MM.1S (cell line): ENCODE results near the gene BSDC1.

Experiments used
- DNase-seq: peaks from one replicate; pipeline ENCODE4 v3.0.0-alpha.2; 2015
- H2AFZ ChIP-seq: fragments of 300-600 bp; sonication (generic); 2 replicates; pipeline ENCODE4 v1.6.0; 2016; ENCODE audit warnings: antibody characterized with exemption, low read length
- H3F3A ChIP-seq: fragments of 300-600 bp; sonication (generic); 2 replicates; pipeline ENCODE4 v1.6.1; 2016; ENCODE audit warnings: mild to moderate bottlenecking, antibody characterized with exemption, low read length, moderate library complexity, mixed read lengths; ENCODE audit not compliant: insufficient read depth
- H3K27ac ChIP-seq: fragments of 300-600 bp; sonication (generic); 2 replicates; pipeline ENCODE4 v1.5.1; 2016; ENCODE audit warnings: mild to moderate bottlenecking, low read length
- H3K27me3 ChIP-seq: fragments of 300-600 bp; sonication (generic); replicated peaks from 2 replicates; pipeline ENCODE4 v1.6.0; 2016; ENCODE audit warnings: low read length; ENCODE audit not compliant: insufficient read depth
- H3K36me3 ChIP-seq: fragments of 300-600 bp; sonication (generic); replicated peaks from 2 replicates; pipeline ENCODE4 v1.6.1; 2016; ENCODE audit warnings: mild to moderate bottlenecking, low read length, mixed read lengths; ENCODE audit not compliant: insufficient read depth
- H3K4me1 ChIP-seq: fragments of 300-600 bp; sonication (generic); 2 replicates; pipeline ENCODE4 v1.6.1; 2016; ENCODE audit warnings: low read length, mixed read lengths
- H3K4me2 ChIP-seq: fragments of 300-600 bp; sonication (generic); 2 replicates; pipeline ENCODE4 v1.6.0; 2016; ENCODE audit warnings: low read depth, low read length
- H3K4me3 ChIP-seq: fragments of 300-600 bp; sonication (generic); 2 replicates; pipeline ENCODE4 v1.5.1; 2016; ENCODE audit warnings: low read length, mixed read lengths
- H3K79me2 ChIP-seq: fragments of 300-600 bp; sonication (generic); 2 replicates; pipeline ENCODE4 v1.6.1; 2016; ENCODE audit warnings: mixed run types, low read length, mixed read lengths
- H3K9ac ChIP-seq: fragments of 300-600 bp; sonication (generic); 2 replicates; pipeline ENCODE4 v1.6.1; 2016; ENCODE audit warnings: low read length, mixed read lengths
- H3K9me2 ChIP-seq: fragments of 300-600 bp; sonication (generic); replicated peaks from 2 replicates; pipeline ENCODE4 v1.6.1; 2016; ENCODE audit warnings: mild to moderate bottlenecking, low read length, mixed read lengths; ENCODE audit not compliant: insufficient read depth
- H3K9me3 ChIP-seq: fragments of 300-600 bp; sonication (generic); replicated peaks from 2 replicates; pipeline ENCODE4 v1.6.1; 2016; ENCODE audit warnings: mild to moderate bottlenecking, low read length, mixed read lengths; ENCODE audit not compliant: insufficient read depth
- H4K20me1 ChIP-seq: fragments of 300-600 bp; sonication (generic); 2 replicates; pipeline ENCODE4 v1.6.1; 2016; ENCODE audit warnings: mild to moderate bottlenecking, low read length, moderate library complexity, mixed read lengths; ENCODE audit not compliant: insufficient read depth
- EZH2 ChIP-seq: fragments of 300-600 bp; sonication (generic); optimal IDR thresholded peaks from 2 replicates; pipeline ENCODE3; 2017; ENCODE audit warnings: low read depth, mild to moderate bottlenecking, antibody characterized with exemption, low read length, mixed read lengths
- EZH2phosphoT487 ChIP-seq: fragments of 300-600 bp; sonication (generic); IDR thresholded peaks from 2 replicates; pipeline ENCODE4 v1.6.1; 2018; ENCODE audit warnings: antibody characterized with exemption, low read length
- TF ChIP-seq, protein P1 (sequence below): fragments of 300-600 bp; sonication (generic); IDR thresholded peaks from 2 replicates; pipeline ENCODE4 v1.5.1; 2016; ENCODE audit warnings: antibody characterized with exemption, low read length, mixed read lengths

BSDC1 gene

DNA sequence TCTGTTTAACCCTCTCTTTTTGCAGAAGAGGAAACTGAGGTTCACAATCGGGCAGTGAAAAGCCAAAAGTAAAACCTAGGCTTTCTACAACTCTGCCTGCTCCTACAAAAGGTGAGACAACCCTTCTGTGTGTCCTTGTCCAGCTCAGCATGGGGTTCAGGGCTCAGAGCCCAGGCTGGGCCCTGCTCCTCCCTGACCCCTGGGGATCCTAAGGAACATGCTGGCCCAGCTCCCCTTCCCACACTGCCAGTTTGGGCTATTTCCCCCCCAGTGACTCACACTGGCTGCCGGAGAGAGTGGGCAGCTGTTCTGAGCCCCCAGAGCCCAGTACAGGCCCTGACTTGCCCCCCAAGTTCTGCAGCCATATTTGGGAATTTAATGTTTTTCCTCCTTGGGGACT is 40.8 kb downstream of the BSDC1 start:
- Histone ChIP-seq H4K20me1 (no peaks in the 10 kb centered on the region), H3F3A (peaks cover 11% of the 10 kb centered on the region; the same call in 1 of the 2 replicates), H3K4me2 (no peak overlapping the region), H3K27ac (no peak overlapping the region), H3K9me3 (no peaks in the 10 kb centered on the region), H3K79me2 (no peaks in the 10 kb centered on the region), H3K4me1 (peaks cover 6% of the 10 kb centered on the region), H3K36me3 (no peaks in the 10 kb centered on the region), H3K4me3 (no peak overlapping the region), H2AFZ (no peak overlapping the region), H3K9ac (no peak overlapping the region), H3K9me2 (no peaks in the 10 kb centered on the region), H3K27me3 (no peaks in the 10 kb centered on the region)
- TF ChIP-seq, protein P1, sequence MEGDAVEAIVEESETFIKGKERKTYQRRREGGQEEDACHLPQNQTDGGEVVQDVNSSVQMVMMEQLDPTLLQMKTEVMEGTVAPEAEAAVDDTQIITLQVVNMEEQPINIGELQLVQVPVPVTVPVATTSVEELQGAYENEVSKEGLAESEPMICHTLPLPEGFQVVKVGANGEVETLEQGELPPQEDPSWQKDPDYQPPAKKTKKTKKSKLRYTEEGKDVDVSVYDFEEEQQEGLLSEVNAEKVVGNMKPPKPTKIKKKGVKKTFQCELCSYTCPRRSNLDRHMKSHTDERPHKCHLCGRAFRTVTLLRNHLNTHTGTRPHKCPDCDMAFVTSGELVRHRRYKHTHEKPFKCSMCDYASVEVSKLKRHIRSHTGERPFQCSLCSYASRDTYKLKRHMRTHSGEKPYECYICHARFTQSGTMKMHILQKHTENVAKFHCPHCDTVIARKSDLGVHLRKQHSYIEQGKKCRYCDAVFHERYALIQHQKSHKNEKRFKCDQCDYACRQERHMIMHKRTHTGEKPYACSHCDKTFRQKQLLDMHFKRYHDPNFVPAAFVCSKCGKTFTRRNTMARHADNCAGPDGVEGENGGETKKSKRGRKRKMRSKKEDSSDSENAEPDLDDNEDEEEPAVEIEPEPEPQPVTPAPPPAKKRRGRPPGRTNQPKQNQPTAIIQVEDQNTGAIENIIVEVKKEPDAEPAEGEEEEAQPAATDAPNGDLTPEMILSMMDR: no peak
- no peak for TF ChIP-seq EZH2phosphoT487
- TF ChIP-seq EZH2: no peak
- DNase-seq: no peak

DNA sequence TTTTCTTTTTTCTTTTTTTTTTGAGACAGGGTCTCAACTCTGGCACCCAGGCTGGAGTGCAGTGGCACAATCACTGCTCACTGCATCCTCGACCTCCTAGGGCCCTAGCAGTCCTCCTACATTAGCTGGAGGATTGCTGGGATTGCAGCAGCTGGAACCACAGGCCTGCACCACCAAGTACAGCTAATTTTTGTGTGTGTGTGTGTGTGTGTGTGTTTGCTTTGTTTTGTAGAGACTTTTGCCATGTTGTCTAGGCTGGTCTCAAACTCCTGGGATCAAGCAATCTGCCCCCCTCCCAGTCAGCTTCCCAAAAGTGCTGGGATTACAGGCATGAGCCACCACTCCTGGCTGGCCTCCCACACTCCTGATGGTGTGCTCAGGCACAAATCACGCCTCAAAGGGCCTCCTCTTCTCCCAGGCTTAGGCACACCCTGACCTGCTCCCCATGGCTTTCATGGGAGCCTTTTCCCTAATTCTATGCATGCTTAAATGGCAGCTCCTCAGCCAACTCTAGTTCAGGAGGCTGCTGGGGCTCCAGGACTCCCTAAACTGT is 41.3 kb downstream of the BSDC1 start:
- H2AFZ ChIP-seq: no peak overlapping the region
- H3K27me3 ChIP-seq: no peaks in the 10 kb centered on the region
- H3K4me1 ChIP-seq: peaks cover 6% of the 10 kb centered on the region
- no peak overlapping the region for H3K4me2 ChIP-seq
- H3F3A ChIP-seq: peaks cover 11% of the 10 kb centered on the region; the same call in 1 of the 2 replicates
- no peak for TF ChIP-seq EZH2phosphoT487
- TF ChIP-seq, protein P1: no peak
- no peak for TF ChIP-seq EZH2
- H4K20me1 ChIP-seq: no peaks in the 10 kb centered on the region
- no peaks in the 10 kb centered on the region for H3K9me3 ChIP-seq
- H3K79me2 ChIP-seq: no peaks in the 10 kb centered on the region
- no peaks in the 10 kb centered on the region for H3K9me2 ChIP-seq
- no peak overlapping the region for H3K27ac ChIP-seq
- H3K4me3 ChIP-seq: no peak overlapping the region
- no peak overlapping the region for H3K9ac ChIP-seq
- H3K36me3 ChIP-seq: no peaks in the 10 kb centered on the region
- no peak for DNase-seq

DNA sequence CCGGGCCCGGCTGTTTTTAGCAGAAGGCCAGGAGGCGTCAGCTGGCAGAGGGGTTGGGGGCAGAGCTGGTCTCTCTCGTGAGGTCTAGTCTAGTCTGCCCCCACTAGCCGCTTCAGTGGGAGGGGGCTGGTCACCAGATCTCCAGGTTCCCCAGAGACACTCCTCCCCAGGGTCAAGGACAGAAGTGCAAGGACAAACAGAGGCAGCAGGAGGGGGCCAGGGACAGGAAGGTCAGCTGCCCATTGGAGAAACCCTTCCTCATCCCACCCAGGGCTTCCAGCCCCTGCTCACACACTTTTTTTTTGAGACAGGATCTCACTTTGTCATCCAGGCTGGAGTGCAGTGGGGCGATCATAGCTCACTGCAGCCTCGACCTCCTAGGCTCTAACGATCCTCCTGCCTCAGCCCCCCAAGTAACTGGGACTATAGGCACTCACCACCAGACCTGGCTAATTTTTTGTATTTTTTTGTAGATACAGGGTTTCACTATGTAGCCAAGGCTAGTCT is 41.9 kb downstream of the BSDC1 start:
- peak overlapping the region; percentile 74 for H2AFZ ChIP-seq
- H4K20me1 ChIP-seq: no peaks in the 10 kb centered on the region
- no peaks in the 10 kb centered on the region for H3K9me3 ChIP-seq
- no peak overlapping the region for H3K27ac ChIP-seq
- H3K4me2 ChIP-seq: peak overlapping the region; percentile 90; the same call in 1 of the 2 replicates
- H3K36me3 ChIP-seq: no peaks in the 10 kb centered on the region
- H3K9ac ChIP-seq: peak overlapping the region; percentile 76; the same call in 1 of the 2 replicates
- peaks cover 6% of the 10 kb centered on the region for H3K4me1 ChIP-seq
- peaks cover 11% of the 10 kb centered on the region; the same call in 1 of the 2 replicates for H3F3A ChIP-seq
- TF ChIP-seq, protein P1: no peak
- no peak for TF ChIP-seq EZH2phosphoT487
- no peak for TF ChIP-seq EZH2
- no peaks in the 10 kb centered on the region for H3K9me2 ChIP-seq
- no peaks in the 10 kb centered on the region for H3K79me2 ChIP-seq
- no peak for DNase-seq
- peak overlapping the region; percentile 71 for H3K4me3 ChIP-seq
- H3K27me3 ChIP-seq: no peaks in the 10 kb centered on the region
